ENCODE measurements around the gene BMPER. TPM values are rescaled to one million over a fixed set of nuclear protein-coding genes. Genes with fewer than 3 reads are reported as not detected.

Gene BMPER
- total and polyA plus RNA-seq, 10 of the 15 experiments (the other 5 are each of a cell fraction or from before 2014, with no cell fraction given), result 0.02 to 0.08 TPM; not detected in 8

DNA sequence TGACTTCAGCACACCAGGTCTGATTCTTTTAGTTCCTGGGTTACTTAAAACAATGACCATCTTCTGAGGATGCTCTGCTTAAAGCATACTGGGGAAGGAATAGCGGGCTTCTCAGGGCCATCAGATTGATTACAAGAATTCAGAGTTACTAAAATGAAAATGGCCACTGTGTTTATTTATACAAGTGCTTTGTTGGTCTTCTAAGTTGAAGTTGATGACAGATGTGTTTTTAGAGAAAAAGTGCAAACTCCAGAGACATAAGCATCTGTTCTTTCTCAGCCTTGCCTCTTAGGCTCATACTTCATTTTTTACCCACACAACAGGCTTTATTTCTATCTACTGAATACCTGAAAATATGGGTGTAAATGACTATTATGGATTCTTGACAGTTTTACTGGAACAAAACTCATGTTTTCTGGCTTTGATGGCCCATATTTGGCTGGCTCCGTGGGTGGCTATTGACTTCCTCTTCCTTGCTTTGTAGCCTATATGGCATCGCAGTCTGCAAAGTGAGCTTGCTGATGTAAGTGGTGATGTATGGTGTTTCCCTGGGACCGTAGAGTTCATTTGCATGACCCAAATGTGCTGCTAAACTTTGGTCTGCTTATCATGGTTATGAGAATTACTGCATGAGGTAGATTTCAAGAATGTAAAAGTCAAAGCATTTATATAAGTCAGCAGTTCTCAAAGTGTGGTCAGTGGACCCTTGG is 121.3 kb downstream of the BMPER start (continued):
- TF ChIP-seq, protein P1, sequence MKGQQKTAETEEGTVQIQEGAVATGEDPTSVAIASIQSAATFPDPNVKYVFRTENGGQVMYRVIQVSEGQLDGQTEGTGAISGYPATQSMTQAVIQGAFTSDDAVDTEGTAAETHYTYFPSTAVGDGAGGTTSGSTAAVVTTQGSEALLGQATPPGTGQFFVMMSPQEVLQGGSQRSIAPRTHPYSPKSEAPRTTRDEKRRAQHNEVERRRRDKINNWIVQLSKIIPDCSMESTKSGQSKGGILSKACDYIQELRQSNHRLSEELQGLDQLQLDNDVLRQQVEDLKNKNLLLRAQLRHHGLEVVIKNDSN (IDR thresholded peaks at IDR 0.05; ENCODE audit: borderline replicate concordance, extremely low read length, insufficient read depth, low read depth, low read length), result no peak
- TF ChIP-seq MEF2B (IDR thresholded peaks at IDR 0.05; ENCODE audit: partially characterized antibody, poor library complexity, severe bottlenecking), result no peak
- TF ChIP-seq PML (IDR thresholded peaks at IDR 0.05; ENCODE audit: low read length), result no peak
- TF ChIP-seq, protein P2, sequence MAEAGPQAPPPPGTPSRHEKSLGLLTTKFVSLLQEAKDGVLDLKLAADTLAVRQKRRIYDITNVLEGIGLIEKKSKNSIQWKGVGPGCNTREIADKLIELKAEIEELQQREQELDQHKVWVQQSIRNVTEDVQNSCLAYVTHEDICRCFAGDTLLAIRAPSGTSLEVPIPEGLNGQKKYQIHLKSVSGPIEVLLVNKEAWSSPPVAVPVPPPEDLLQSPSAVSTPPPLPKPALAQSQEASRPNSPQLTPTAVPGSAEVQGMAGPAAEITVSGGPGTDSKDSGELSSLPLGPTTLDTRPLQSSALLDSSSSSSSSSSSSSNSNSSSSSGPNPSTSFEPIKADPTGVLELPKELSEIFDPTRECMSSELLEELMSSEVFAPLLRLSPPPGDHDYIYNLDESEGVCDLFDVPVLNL (IDR thresholded peaks at IDR 0.05; ENCODE audit: low read depth, low read length), result no peak
- no peak for TF ChIP-seq BCL3 (IDR thresholded peaks at IDR 0.05; ENCODE audit: borderline replicate concordance, insufficient read depth, low read depth, low read length, poor library complexity, severe bottlenecking)
- no peak for TF ChIP-seq DPF2 (IDR thresholded peaks at IDR 0.05)
- TF ChIP-seq MTA3 (IDR thresholded peaks at IDR 0.05; ENCODE audit: borderline replicate concordance, low read length), result no peak

DNA sequence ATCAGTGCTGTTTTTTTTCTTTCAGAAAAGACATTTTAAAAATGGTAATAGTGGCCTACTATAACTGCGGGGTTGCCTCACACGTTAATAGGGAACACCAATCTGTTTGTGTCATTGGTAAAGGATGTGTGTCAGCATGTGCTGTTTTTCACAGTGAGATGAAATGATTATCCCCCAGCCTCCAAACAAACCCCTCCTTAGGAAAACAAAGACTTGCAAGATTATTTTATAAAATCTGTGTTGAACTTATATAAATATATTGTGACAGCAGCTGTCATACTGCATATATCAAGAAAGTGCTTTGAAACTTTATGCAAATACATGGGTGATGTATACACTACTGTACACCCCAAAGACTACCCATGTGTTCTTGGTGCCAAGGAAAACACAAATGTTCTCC is 125.8 kb downstream of the BMPER start:
- ChIA-PET CTCF (no interaction called here), SMC1A (ENCODE audit: uncharacterized antibody, unreplicated experiment) (no interaction called here), RAD21 (ENCODE audit: unreplicated experiment) (no interaction called here), POLR2A (no interaction called here)
- H3K27ac ChIP-seq (ENCODE audit: control insufficient read depth, insufficient read depth), result no peak overlapping the region
- DNase-seq (ENCODE audit: low read depth, low spot score) (no peak), FAIRE-seq (no peak), ATAC-seq (no peak)
- no peaks in the 10 kb centered on the region for H3K27me3 ChIP-seq (replicated peaks in 1 of 2; ENCODE audit: control insufficient read depth in 2 of 2, insufficient read depth in 2 of 2, low read length in 1 of 2)
- H2AFZ ChIP-seq (ENCODE audit: control insufficient read depth, low read depth, low read length), result no peak overlapping the region
- in situ Hi-C loops (cut with MboI), result no loop called here
- WGBS (ENCODE audit: insufficient coverage, insufficient replicate concordance, low lambda C conversion rate, missing lambda C conversion rate), result 70% methylated on average over 2 of the region's 2 CpGs
- no peak overlapping the region for H3K9ac ChIP-seq (ENCODE audit: control insufficient read depth, insufficient read depth, low read length)
- no TSS peak for BruUV-seq (replicated peaks)
- intact Hi-C loops (cut with micrococcal nuclease; ENCODE audit: unreplicated experiment), result no loop called here
- H3K4me2 ChIP-seq (ENCODE audit: control insufficient read depth, insufficient read depth), result no peak overlapping the region
- no peaks in the 10 kb centered on the region for H4K20me1 ChIP-seq (ENCODE audit: control insufficient read depth, insufficient read depth)
- no peaks in the 10 kb centered on the region for H3K4me1 ChIP-seq (ENCODE audit: control insufficient read depth, insufficient read depth, low read length)
- no peaks in the 10 kb centered on the region for H3K9me3 ChIP-seq (replicated peaks; ENCODE audit: control insufficient read depth, insufficient read depth, low read length)
- H3K4me3 ChIP-seq, result no peak overlapping the region
- H3K79me2 ChIP-seq (ENCODE audit: control insufficient read depth, insufficient read depth, low read length), result no peaks in the 10 kb centered on the region
- TF ChIP-seq NR2C1 (IDR thresholded peaks at IDR 0.05) (no peak), RB1 (IDR thresholded peaks at IDR 0.05; ENCODE audit: borderline replicate concordance) (no peak), RFX5 (IDR thresholded peaks at IDR 0.05; ENCODE audit: low read depth, low read length) (no peak), TARDBP (IDR thresholded peaks at IDR 0.05; ENCODE audit: borderline replicate concordance) (no peak)
- no peaks in the 10 kb centered on the region for H3K36me3 ChIP-seq (ENCODE audit: control insufficient read depth in 2 of 2, insufficient read depth in 2 of 2, low read length in 1 of 2)
